Tongue (tissue), 2 donors: Measurements from ENCODE around the gene ATP5PO. TPM values are rescaled to one million over a fixed set of nuclear protein-coding genes. Genes with fewer than 3 reads are reported as not detected.

Source experiments
- DNase-seq: peaks from one replicate; pipeline ENCODE4 v3.0.0-alpha.2; 2015
- total RNA-seq: library from RNA; depleted of rRNA; stranded (reverse); fragments of >200 nt; gene quantifications from one replicate; pipeline ENCODE4 v1.2.3, GENCODE V29; 2014

ATP5PO gene
- 298 TPM for total RNA-seq

- DNase-seq: peak; percentile 99
These were observed at the start of gene ATP5PO for GRCh38 chr21:33915368-33916199. ATP5PO (minus strand) TSS chr21:33915804; CDS start chr21:33915763, 41 bp downstream.

- no peak for DNase-seq
These were observed 49.2 kb upstream of the ATP5PO start for GRCh38 chr21:33964706-33965325.

- DNase-seq: no peak
These were observed 48.4 kb upstream of the ATP5PO start for GRCh38 chr21:33963848-33964555.

GRCh38 chr21:33962290-33962689 lies 46.7 kb upstream of the ATP5PO start:
- DNase-seq: no peak

GRCh38 chr21:33961061-33961460 lies 45.5 kb upstream of the ATP5PO start:
- no peak for DNase-seq

- no peak for DNase-seq
These were observed 44.1 kb upstream of the ATP5PO start for GRCh38 chr21:33959680-33960079.

GRCh38 chr21:33954395-33954794 lies 38.8 kb upstream of the ATP5PO start:
- no peak for DNase-seq

GRCh38 chr21:33951276-33952178 lies 35.9 kb upstream of the ATP5PO start:
- DNase-seq: no peak

GRCh38 chr21:33950431-33951079 lies 35.0 kb upstream of the ATP5PO start:
- DNase-seq: no peak

- DNase-seq: no peak
These were observed 34.2 kb upstream of the ATP5PO start for GRCh38 chr21:33949516-33950430.

- DNase-seq: no peak
These were observed 33.4 kb upstream of the ATP5PO start for GRCh38 chr21:33948951-33949444.

GRCh38 chr21:33948096-33948950 lies 32.7 kb upstream of the ATP5PO start:
- peak; percentile 62 for DNase-seq

GRCh38 chr21:33947451-33948095 lies 32.0 kb upstream of the ATP5PO start:
- DNase-seq: peak; percentile 78

- DNase-seq: no peak
These were observed 30.2 kb upstream of the ATP5PO start for GRCh38 chr21:33945652-33946270.

GRCh38 chr21:33944185-33944763 lies 28.7 kb upstream of the ATP5PO start:
- DNase-seq: no peak

GRCh38 chr21:33943293-33943692 lies 27.7 kb upstream of the ATP5PO start:
- no peak for DNase-seq

- DNase-seq: no peak
These were observed 26.8 kb upstream of the ATP5PO start for GRCh38 chr21:33942426-33942825.

GRCh38 chr21:33940881-33941245 lies 25.3 kb upstream of the ATP5PO start:
- no peak for DNase-seq
